T-helper 2 cell (primary cell): ENCODE results near the gene HIVEP1.

Experiments
- DNase-seq, 5 experiments: peaks; one replicate each; pipeline versions ENCODE4 v3.0.0 to v3.0.0-alpha.2; 2012 to 2022

The HIVEP1 gene

GRCh38 chr6:11994875-11995461 is 17.1 kb upstream of the HIVEP1 start:
- no peak for DNase-seq

DNA sequence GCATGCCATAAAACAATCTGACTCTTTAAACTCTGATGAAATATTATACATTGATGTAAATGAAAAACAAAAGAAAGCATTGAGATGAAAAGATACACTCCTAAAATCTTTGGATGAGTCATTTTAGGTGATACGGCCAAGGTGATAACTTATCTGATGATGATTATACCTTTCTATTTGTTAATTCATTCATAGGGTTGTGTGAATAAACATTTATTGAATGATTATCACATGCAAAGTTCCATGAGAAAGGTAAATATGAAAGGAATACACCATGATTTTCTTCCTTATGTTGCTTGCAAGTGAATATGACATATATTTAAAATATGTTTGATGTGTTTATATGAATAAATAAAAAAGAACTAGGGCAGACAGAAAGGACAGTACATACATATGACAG is 15.4 kb upstream of the HIVEP1 start:
- peak in 1 of 5 experiments; percentile 70 for DNase-seq

DNA sequence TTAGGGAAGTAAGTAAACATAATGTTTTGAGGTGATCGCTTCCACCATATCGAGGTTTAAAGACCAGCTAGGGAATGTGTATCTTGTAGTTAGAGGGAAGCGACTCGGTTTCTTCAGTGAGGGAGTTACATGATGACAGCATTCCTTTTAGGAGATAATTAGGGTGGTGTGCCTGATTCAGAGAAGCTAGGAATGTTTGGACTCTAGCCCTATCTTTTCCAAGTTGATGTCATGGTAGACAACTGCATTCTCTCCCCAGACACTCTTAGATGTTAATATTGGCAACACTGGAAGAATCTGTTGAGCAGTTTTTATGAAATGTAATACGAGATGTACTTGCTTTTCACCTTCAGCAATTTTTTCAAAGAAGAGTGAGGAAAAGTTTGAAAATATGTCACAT is 12.9 kb upstream of the HIVEP1 start:
- DNase-seq: no peak

- no peak for DNase-seq
These were observed 11.9 kb upstream of the HIVEP1 start for GRCh38 chr6:12000174-12000573.

GRCh38 chr6:12001004-12001705 is 11.0 kb upstream of the HIVEP1 start:
- DNase-seq: peak in 1 of 5 experiments; percentile 42

DNA sequence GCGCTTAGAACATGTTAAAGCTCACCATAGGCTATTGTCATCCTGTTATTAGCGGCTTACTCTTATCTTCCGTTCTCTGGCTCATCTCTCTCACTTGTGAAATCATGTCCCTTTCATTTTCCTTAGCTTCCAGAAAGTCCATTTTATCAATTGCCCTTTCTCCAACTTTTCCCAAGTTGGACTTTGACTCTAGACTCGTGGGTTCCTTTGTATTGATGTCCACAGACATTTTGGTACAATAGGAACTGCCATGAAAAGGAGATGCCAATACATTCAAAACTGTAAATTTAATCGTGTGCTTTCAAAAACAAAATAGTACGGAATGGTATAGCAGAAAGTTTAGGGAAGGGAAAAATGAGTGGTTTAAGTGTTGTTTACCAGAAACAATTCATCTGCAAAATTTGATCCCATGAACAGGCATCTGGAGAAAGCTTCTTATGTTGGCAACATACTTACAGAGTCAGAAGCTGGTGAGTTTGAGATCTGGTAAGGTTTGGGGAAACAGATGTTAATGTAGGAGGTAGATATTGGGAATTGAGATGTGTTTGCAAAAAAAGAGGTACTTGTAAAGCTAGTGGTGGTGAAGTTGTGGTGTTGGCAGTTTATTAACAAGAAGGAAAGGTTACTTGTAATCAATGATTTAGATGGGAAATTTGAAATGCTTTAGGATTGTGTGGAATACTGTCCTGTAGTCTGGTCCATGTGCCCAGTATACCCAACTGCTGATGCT is 10.2 kb upstream of the HIVEP1 start:
- DNase-seq: no peak

DNA sequence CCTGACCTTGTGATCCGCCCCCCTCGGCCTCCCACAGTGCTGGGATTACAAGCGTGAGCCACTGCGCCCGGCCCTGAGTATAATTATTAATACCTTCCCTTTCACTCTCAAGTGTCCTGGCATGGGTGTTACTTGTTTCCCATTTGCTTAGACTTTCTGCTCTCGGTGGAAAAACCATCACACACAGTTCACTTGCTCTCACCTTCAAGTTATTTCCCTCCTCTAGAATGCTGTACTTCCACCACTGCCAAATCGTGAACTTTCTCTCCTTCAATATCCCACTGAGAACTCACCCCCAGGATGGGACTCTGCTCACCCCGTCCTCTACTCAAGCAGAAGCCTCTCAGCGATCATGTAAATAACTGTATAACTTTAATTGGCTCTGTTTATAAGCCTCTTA is 4.6 kb upstream of the HIVEP1 start:
- DNase-seq: no peak

GRCh38 chr6:12007887-12008286 is 4.2 kb upstream of the HIVEP1 start:
- no peak for DNase-seq

- peak; percentile 67 to 93 (median 85) for DNase-seq
These were observed 3.5 kb upstream of the HIVEP1 start for GRCh38 chr6:12008366-12009179.

GRCh38 chr6:12009180-12009685 is 2.9 kb upstream of the HIVEP1 start:
- DNase-seq: no peak

DNA sequence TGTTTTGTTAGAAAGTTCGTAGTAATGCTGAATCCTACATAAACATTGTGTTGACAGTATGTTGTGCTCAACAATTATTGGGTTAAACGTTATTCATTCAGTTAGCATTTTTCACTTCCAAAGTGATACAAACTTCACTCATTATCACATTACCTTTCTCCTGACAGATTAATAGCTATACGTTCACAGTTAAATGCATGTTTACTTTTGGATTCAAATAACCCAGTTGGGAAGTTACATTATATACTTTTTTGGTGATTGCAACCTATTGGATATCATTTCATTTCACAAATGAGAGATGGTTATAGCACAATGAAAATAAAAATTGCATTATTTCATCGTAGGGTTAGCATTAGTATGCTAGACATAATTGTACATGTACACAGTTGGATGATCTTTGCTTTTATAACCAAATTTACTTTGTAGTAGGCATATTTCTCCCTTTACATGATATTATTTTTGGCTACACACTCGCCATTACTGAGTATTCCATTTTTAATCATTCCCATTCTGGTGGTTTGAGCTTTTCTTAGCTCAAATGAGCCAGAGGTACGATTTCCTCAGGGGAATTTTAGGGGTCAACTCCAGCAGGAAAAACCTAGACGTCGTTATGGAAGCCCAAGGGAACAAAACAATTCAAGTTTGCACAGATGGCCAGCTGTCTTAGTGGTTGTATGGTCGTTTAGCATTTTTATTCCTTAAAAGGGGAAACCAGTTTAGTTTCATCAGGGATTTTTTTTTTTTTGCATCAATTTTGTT is 2.1 kb upstream of the HIVEP1 start:
- DNase-seq: no peak

DNA sequence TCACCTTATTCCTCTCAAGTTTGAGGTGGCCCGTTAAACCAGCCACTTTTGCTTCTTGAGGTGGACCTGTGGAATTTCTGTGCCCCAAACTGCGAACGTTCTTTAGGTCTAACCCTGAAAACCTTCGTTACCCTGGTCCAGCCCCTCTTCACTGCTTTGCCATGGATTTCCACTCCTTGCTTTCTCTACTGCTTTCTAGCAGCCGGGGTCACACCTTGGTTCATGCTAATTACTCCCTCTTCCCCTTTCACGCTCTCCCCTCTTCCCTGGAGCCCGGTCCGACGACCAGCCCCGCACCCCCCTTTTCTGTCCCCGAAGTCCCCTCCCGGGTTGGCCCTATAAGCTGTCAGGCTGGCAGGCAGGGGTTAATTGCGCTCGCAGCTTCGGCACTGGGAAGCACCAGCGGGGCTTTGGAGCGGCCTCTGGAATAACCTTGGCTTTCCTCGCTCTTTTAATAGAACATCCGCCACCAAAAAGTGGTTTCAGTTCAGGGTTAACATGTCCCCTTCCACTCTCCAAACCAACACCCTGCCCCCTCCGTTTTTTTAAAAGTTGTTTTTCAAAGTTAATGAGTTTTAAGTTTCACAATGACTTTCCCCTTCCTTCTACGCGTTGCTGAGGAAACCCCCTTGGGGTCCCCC is 1.4 kb upstream of the HIVEP1 start:
- DNase-seq: peak in 1 of 5 experiments; percentile 14

DNA sequence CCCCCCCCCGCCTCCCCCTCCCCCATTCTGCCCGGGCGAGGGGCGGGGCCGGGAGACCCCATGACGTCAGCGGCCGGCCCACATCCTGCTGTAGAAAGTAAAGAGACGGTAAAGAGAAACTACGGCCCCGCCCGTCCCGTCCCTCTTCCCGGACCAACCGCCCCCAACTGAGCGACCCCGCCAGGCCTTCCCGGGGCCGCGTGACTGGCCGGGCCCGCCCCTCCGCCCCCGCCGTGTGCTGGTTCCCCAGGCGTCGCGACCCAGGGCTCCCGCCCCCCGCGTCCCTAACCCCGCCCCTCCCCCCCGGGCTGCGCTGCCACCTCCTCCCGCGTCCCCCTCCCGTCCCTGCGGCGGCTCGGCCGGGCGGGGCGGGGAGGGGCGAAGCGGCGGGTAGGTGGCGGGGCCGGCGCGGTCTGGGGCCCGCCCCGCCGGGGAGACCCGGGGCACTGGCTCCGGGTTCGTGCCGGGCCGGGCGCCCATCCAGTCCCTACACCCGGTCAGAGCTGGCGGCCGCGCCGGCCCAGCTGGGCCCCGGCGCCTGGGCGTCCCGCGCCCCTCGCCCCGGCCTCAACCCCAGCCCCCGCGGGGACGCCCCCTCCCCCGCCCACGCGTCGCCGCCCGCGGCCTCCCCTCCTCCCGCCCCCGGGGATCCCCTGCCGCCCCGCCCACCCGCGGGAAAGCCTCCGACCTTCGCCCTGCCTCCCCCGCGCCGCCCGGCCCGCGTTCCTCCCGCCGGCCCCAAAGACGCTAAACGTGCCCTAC is 655 bp upstream of the HIVEP1 start:
- DNase-seq: peak; percentile 94 to 99 (median 96)

DNA sequence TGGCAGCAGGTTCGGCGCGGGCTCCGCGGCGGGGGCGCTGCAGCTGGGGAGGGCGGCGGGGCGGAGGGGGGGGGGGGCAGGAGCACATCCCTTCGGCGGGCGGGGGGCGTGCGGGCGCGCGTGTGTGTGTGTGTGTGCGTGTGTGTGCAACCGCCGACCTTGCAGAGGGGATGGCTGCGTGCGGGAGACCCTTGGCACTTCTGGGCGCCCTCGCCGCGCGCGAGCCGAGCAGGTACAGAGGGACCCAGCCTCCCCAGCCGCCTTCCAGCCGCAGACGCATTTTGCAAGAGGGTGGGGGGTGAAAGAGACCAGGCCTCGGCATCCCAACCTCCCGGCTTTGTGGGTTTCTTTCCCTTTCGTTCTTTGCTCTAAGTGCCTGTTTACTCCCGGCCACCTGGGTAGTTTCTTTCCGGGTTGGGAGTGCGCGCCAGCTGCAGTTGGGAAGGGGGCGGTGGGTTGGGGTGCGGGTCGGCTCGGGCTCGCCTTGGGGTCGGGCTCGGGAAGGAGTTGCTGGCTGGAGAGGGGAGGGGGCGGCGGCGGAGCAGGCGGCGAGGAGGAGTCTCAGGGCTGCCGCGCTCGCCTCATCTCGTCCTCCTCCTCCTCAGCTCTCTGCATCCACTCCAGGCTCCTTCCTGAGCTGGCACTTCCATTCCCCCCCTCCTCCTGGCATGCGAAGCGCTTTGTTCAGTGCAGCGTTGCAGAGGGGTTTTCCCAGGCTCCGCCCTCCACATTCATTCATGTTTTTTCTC is 620 bp downstream of the HIVEP1 start:
- DNase-seq: peak; percentile 40 to 88 (median 73)

GRCh38 chr6:12013307-12013719 is 1.2 kb downstream of the HIVEP1 start:
- no peak for DNase-seq

DNA sequence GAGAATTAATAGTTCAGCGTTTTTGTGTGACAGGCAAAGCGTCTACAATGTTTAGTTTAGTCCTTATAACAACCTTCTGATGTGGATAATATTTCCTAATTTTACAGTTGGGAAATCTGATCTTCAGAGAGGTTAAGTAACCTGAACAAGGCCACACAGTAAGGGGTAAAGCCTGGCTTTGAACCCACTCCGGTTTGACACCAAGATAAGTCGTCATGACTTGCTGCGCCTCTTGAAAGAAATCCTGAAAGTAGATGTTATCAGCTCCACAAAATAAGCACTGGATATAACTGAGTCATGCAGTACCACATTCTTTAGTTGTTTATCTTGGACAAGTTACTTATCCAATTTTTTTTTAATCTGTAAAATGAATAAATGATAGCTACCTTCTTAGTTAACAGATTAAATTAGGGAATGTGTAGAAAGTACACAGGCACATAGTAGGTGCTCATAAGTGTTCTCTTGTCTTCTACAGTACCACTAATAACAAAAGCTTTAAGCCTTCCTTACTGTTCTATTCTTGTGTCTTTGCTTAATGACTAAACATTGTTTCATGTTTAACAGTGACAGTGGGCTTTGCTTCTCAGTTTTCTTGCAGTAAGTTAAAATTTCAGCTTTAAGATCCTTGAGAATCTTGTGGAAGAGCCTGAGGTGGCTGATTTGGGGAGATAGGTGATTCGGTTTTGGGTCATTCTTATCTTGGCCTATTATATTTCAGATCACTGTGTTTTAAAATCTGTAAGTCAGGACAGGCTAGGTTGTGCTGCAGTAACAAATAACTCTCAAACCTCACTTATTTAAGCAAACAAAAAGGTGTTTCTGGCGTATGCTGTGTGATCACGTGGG is 2.1 kb downstream of the HIVEP1 start:
- DNase-seq: peak in 1 of 5 experiments; percentile 50

DNA sequence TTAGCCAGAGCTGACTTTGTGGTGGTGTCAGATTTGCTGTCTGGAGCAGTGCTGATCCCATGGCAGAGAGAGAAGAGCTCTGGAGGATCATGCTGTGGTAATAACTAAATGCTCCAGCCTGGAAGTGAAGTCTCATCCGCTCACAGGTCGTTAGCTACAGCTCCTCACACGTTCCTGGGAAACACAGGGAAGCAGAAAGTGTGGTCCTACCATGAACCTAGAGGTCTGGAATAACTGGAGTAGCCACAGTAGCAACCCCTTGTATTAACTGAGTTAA is 2.7 kb downstream of the HIVEP1 start:
- no peak for DNase-seq

GRCh38 chr6:12017263-12017662 is 5.2 kb downstream of the HIVEP1 start:
- DNase-seq: no peak

DNA sequence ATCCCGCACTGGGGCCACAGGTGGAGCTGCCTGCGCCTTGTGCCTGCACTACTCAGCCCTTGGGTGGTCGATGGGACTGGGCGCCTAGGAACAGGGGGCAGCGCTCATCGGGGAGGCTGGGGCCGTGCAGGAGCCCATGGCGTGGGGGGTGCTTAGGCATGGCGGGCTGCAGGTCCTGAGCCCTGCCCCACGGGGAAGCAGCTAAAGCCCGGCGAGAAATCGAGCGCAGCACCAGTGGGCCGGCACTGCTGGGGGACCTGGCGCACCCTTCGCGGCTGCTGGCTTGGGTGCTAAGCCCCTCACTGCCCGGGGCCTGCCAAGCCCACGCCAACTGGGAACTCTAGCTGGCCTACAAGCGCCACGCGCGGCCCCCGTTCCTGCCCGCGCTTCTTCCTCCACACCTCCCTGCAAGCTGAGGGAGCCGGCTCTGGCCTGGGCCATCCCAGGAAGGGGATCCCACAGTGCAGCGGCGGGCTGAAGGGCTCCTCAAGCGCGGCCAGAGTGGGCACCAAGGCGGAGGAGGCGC is 5.8 kb downstream of the HIVEP1 start:
- DNase-seq: no peak
